ENCODE data around the gene MLANA. TPM values are rescaled to one million over a fixed set of nuclear protein-coding genes. Genes with fewer than 3 reads are reported as not detected.

MLANA gene
- total and polyA plus RNA-seq, 4 donors = 0.25 TPM; not detected in 3

GRCh38 chr9:5931657-5932056 is 41.0 kb downstream of the MLANA start:
- H3K4me3 ChIP-seq (ENCODE audit: low read length in 2 of 2) = no peak overlapping the region
- H3K9me3 ChIP-seq (ENCODE audit: control insufficient read depth, low read length) = no peaks in the 10 kb centered on the region
- H3K27me3 ChIP-seq (ENCODE audit: control insufficient read depth in 1 of 2, insufficient read depth in 2 of 2, low read length in 1 of 2) = no peaks in the 10 kb centered on the region
- ATAC-seq (ENCODE audit: low FRiP score) (no peak), DNase-seq (no peak)
- H3K27ac ChIP-seq (ENCODE audit: low read depth in 1 of 2, low read length in 2 of 2) = no peak overlapping the region
- no peaks in the 10 kb centered on the region for H3K4me1 ChIP-seq (ENCODE audit: control insufficient read depth in 1 of 2, insufficient read depth in 2 of 2, low read length in 2 of 2)
- H3K36me3 ChIP-seq (ENCODE audit: control insufficient read depth in 1 of 2, insufficient read depth in 2 of 2, low read length in 1 of 2) = peaks cover 0 to 2% of the 10 kb centered on the region in 2 donors
- 97 to 98% methylated on average over 1 of the region's 1 CpG for WGBS, 2 donors
- intact Hi-C loops (cut with DNase I) = no loop called here

GRCh38 chr9:5938449-5938848 is 47.8 kb downstream of the MLANA start:
- no peak overlapping the region for H3K4me3 ChIP-seq (ENCODE audit: low read length in 2 of 2)
- no peaks in the 10 kb centered on the region for H3K27me3 ChIP-seq (ENCODE audit: control insufficient read depth in 1 of 2, insufficient read depth in 2 of 2, low read length in 1 of 2)
- H3K36me3 ChIP-seq (ENCODE audit: control insufficient read depth in 1 of 2, insufficient read depth in 2 of 2, low read length in 1 of 2) = no peaks in the 10 kb centered on the region
- H3K4me1 ChIP-seq (ENCODE audit: control insufficient read depth in 1 of 2, insufficient read depth in 2 of 2, low read length in 2 of 2) = no peaks in the 10 kb centered on the region
- H3K9me3 ChIP-seq (ENCODE audit: control insufficient read depth, low read length) = no peaks in the 10 kb centered on the region
- 95 to 96% methylated on average over 2 of the region's 2 CpGs for WGBS, 2 donors
- intact Hi-C loops (cut with DNase I) = no loop called here
- no peak overlapping the region for H3K27ac ChIP-seq (ENCODE audit: low read depth in 1 of 2, low read length in 2 of 2)
- ATAC-seq (ENCODE audit: low FRiP score) = no peak
- DNase-seq = no peak

- intact Hi-C loops (cut with DNase I) = no loop called here
- Histone ChIP-seq H3K27ac (ENCODE audit: low read depth in 1 of 2, low read length in 2 of 2) (no peak overlapping the region), H3K36me3 (ENCODE audit: control insufficient read depth in 1 of 2, insufficient read depth in 2 of 2, low read length in 1 of 2) (no peaks in the 10 kb centered on the region), H3K9me3 (ENCODE audit: control insufficient read depth, low read length) (no peaks in the 10 kb centered on the region), H3K4me1 (ENCODE audit: control insufficient read depth in 1 of 2, insufficient read depth in 2 of 2, low read length in 2 of 2) (no peaks in the 10 kb centered on the region), H3K4me3 (ENCODE audit: low read length in 2 of 2) (no peak overlapping the region), H3K27me3 (ENCODE audit: control insufficient read depth in 1 of 2, insufficient read depth in 2 of 2, low read length in 1 of 2) (no peaks in the 10 kb centered on the region)
- no peak for ATAC-seq (ENCODE audit: low FRiP score)
- DNase-seq = no peak
These were observed 48.8 kb downstream of the MLANA start for GRCh38 chr9:5939530-5939929.

- Histone ChIP-seq H3K27me3 (ENCODE audit: control insufficient read depth in 1 of 2, insufficient read depth in 2 of 2, low read length in 1 of 2) (no peaks in the 10 kb centered on the region), H3K9me3 (ENCODE audit: control insufficient read depth, low read length) (no peaks in the 10 kb centered on the region), H3K27ac (ENCODE audit: low read depth in 1 of 2, low read length in 2 of 2) (no peak overlapping the region), H3K4me3 (ENCODE audit: low read length in 2 of 2) (no peak overlapping the region), H3K4me1 (ENCODE audit: control insufficient read depth in 1 of 2, insufficient read depth in 2 of 2, low read length in 2 of 2) (no peaks in the 10 kb centered on the region), H3K36me3 (ENCODE audit: control insufficient read depth in 1 of 2, insufficient read depth in 2 of 2, low read length in 1 of 2) (no peaks in the 10 kb centered on the region)
- intact Hi-C loops (cut with DNase I) = no loop called here
- no peak for DNase-seq
- ATAC-seq (ENCODE audit: low FRiP score) = no peak
- WGBS, 2 donors = 90 to 91% methylated on average over 2 of the region's 2 CpGs
These were observed 50.5 kb downstream of the MLANA start for GRCh38 chr9:5941214-5941613.

GRCh38 chr9:5945112-5945511 is 54.4 kb downstream of the MLANA start:
- no peaks in the 10 kb centered on the region for H3K36me3 ChIP-seq (ENCODE audit: control insufficient read depth in 1 of 2, insufficient read depth in 2 of 2, low read length in 1 of 2)
- no peaks in the 10 kb centered on the region for H3K27me3 ChIP-seq (ENCODE audit: control insufficient read depth in 1 of 2, insufficient read depth in 2 of 2, low read length in 1 of 2)
- H3K4me3 ChIP-seq (ENCODE audit: low read length in 2 of 2) = no peak overlapping the region
- H3K4me1 ChIP-seq (ENCODE audit: control insufficient read depth in 1 of 2, insufficient read depth in 2 of 2, low read length in 2 of 2) = peaks cover 0 to 2% of the 10 kb centered on the region in 2 donors
- DNase-seq = no peak
- intact Hi-C loops (cut with DNase I) = no loop called here
- 96 to 97% methylated on average over 1 of the region's 1 CpG for WGBS, 2 donors
- H3K9me3 ChIP-seq (ENCODE audit: control insufficient read depth, low read length) = no peaks in the 10 kb centered on the region
- no peak overlapping the region for H3K27ac ChIP-seq (ENCODE audit: low read depth in 1 of 2, low read length in 2 of 2)
- ATAC-seq (ENCODE audit: low FRiP score) = no peak

- no peak overlapping the region for H3K27ac ChIP-seq (ENCODE audit: low read depth in 1 of 2, low read length in 2 of 2)
- ATAC-seq (ENCODE audit: low FRiP score) (no peak), DNase-seq (no peak)
- no peaks in the 10 kb centered on the region for H3K27me3 ChIP-seq (ENCODE audit: control insufficient read depth in 1 of 2, insufficient read depth in 2 of 2, low read length in 1 of 2)
- 61 to 87% methylated on average over 2 of the region's 2 CpGs for WGBS, 2 donors
- peaks cover 0 to 2% of the 10 kb centered on the region in 2 donors for H3K4me1 ChIP-seq (ENCODE audit: control insufficient read depth in 1 of 2, insufficient read depth in 2 of 2, low read length in 2 of 2)
- intact Hi-C loops (cut with DNase I) = no loop called here
- no peaks in the 10 kb centered on the region for H3K9me3 ChIP-seq (ENCODE audit: control insufficient read depth, low read length)
- H3K36me3 ChIP-seq (ENCODE audit: control insufficient read depth in 1 of 2, insufficient read depth in 2 of 2, low read length in 1 of 2) = no peaks in the 10 kb centered on the region
- H3K4me3 ChIP-seq (ENCODE audit: low read length in 2 of 2) = no peak overlapping the region
These were observed 57.2 kb downstream of the MLANA start for GRCh38 chr9:5947912-5948311.

GRCh38 chr9:5949103-5949699 is 58.5 kb downstream of the MLANA start:
- Histone ChIP-seq H3K27me3 (ENCODE audit: control insufficient read depth in 1 of 2, insufficient read depth in 2 of 2, low read length in 1 of 2) (no peaks in the 10 kb centered on the region), H3K27ac (ENCODE audit: low read depth in 1 of 2, low read length in 2 of 2) (no peak overlapping the region), H3K36me3 (ENCODE audit: control insufficient read depth in 1 of 2, insufficient read depth in 2 of 2, low read length in 1 of 2) (no peaks in the 10 kb centered on the region), H3K4me3 (ENCODE audit: low read length in 2 of 2) (no peak overlapping the region), H3K9me3 (ENCODE audit: control insufficient read depth, low read length) (no peaks in the 10 kb centered on the region), H3K4me1 (ENCODE audit: control insufficient read depth in 1 of 2, insufficient read depth in 2 of 2, low read length in 2 of 2) (peaks cover 0 to 2% of the 10 kb centered on the region in 2 donors)
- DNase-seq (no peak), ATAC-seq (ENCODE audit: low FRiP score) (no peak)
- intact Hi-C loops (cut with DNase I) = no loop called here
- WGBS, 2 donors = 40 to 52% methylated on average over 5 of the region's 5 CpGs

- no peaks in the 10 kb centered on the region for H3K9me3 ChIP-seq (ENCODE audit: control insufficient read depth, low read length)
- intact Hi-C loops (cut with DNase I) = loop anchor here in 1 of 2 donors (10.0 kb wide), 1 partner anchor 55 kb away; a partner anchor contains a TSS
- DNase-seq = no peak
- H3K27me3 ChIP-seq (ENCODE audit: control insufficient read depth in 1 of 2, insufficient read depth in 2 of 2, low read length in 1 of 2) = no peaks in the 10 kb centered on the region
- no peaks in the 10 kb centered on the region for H3K36me3 ChIP-seq (ENCODE audit: control insufficient read depth in 1 of 2, insufficient read depth in 2 of 2, low read length in 1 of 2)
- no peak overlapping the region for H3K4me3 ChIP-seq (ENCODE audit: low read length in 2 of 2)
- peaks cover 0 to 2% of the 10 kb centered on the region in 2 donors for H3K4me1 ChIP-seq (ENCODE audit: control insufficient read depth in 1 of 2, insufficient read depth in 2 of 2, low read length in 2 of 2)
- no peak overlapping the region for H3K27ac ChIP-seq (ENCODE audit: low read depth in 1 of 2, low read length in 2 of 2)
- WGBS, 2 donors = 95 to 100% methylated on average over 1 of the region's 1 CpG
- ATAC-seq (ENCODE audit: low FRiP score) = no peak
These were observed 59.6 kb downstream of the MLANA start for GRCh38 chr9:5950261-5950660.

- Histone ChIP-seq H3K27me3 (ENCODE audit: control insufficient read depth in 1 of 2, insufficient read depth in 2 of 2, low read length in 1 of 2) (no peaks in the 10 kb centered on the region), H3K9me3 (ENCODE audit: control insufficient read depth, low read length) (no peaks in the 10 kb centered on the region), H3K4me3 (ENCODE audit: low read length in 2 of 2) (no peak overlapping the region), H3K36me3 (ENCODE audit: control insufficient read depth in 1 of 2, insufficient read depth in 2 of 2, low read length in 1 of 2) (no peaks in the 10 kb centered on the region), H3K27ac (ENCODE audit: low read depth in 1 of 2, low read length in 2 of 2) (no peak overlapping the region), H3K4me1 (ENCODE audit: control insufficient read depth in 1 of 2, insufficient read depth in 2 of 2, low read length in 2 of 2) (peaks cover 0 to 2% of the 10 kb centered on the region in 2 donors)
- intact Hi-C loops (cut with DNase I) = loop anchor here in 1 of 2 donors (10.0 kb wide), 1 partner anchor 53 kb away; a partner anchor contains a TSS
- ATAC-seq (ENCODE audit: low FRiP score) = no peak
- 90 to 91% methylated on average over 4 of the region's 4 CpGs for WGBS, 2 donors
- DNase-seq = no peak
These were observed 61.1 kb downstream of the MLANA start for GRCh38 chr9:5951686-5952211.
